ENCODE data around the gene TBCD.

Gene TBCD

DNA sequence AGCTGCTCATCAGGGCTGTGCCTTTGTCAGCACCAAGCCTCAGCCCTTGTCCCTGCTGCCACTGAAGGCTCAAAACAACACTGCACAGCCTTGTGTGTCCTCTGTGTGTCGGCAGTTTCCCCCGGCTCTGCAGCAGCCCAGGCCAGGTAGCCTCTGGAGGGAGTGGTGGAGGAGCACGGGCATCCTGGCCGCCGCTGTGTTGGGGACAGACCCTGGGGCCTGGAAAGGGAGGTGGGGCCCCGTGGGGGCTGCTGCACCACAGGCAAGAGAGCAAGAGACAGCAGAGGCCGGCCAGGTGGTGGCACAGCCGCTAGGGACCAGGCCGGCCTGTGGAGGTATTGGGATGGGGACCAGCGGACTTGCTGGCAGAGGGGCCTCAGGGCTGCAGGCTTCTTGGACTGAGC lies 184.9 kb downstream of the TBCD start:
- DNase-seq (ENCODE audit: extremely low spot score) = no peak
- POLR2A ChIA-PET = no interaction called here
- CTCF ChIA-PET = no interaction called here
- TF ChIP-seq, protein P1, sequence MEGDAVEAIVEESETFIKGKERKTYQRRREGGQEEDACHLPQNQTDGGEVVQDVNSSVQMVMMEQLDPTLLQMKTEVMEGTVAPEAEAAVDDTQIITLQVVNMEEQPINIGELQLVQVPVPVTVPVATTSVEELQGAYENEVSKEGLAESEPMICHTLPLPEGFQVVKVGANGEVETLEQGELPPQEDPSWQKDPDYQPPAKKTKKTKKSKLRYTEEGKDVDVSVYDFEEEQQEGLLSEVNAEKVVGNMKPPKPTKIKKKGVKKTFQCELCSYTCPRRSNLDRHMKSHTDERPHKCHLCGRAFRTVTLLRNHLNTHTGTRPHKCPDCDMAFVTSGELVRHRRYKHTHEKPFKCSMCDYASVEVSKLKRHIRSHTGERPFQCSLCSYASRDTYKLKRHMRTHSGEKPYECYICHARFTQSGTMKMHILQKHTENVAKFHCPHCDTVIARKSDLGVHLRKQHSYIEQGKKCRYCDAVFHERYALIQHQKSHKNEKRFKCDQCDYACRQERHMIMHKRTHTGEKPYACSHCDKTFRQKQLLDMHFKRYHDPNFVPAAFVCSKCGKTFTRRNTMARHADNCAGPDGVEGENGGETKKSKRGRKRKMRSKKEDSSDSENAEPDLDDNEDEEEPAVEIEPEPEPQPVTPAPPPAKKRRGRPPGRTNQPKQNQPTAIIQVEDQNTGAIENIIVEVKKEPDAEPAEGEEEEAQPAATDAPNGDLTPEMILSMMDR (IDR thresholded peaks at IDR 0.05; ENCODE audit: control extremely low read depth, extremely low read depth, low read depth, missing control alignments) = no peak

DNA sequence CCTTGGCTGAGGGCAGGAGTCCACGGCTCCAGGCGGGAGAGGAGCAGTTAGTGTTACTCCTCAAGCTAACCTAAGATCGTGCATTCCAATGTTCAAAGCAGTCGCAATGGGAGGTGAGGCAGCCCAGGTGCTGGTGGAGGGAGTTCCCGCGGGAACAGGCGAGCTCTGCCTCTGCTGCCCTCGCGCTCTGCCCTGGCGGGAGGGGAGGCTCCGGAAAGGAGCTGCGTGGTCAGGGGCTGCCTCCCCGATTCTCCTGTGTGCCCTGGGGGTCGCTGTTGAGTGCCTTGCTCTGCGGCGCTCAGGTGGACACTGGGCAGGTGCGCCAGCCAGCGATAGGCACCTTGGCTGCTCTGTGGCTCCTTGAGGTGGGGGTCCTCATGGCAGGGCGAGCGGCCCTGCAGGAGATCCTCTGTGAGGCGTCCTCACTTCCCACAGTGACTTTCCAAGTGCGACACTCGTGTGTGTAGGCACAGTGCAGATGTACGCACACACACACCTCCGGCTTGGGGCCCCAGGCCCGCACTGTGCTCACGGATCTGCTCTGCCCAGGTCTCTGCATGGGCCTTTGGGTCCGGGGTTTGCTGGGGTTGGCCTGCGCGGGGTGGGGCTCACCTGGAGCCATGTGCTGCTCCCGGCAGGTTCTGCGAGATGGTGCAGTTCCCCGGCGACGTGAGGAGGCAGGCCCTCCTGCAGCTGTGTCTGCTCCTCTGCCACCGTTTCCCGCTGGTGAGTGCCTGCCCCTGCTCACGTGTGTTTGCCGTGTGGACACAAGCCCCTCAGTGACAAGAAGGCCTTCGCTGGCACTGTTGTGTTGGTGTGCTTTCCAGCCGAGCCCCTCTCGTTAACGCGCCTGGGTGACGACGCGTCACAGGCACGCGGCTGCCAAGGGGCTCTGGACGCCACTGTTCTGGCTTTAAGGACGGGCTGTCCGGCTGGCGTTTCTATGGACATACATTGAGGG lies 185.8 kb downstream of the TBCD start:
- CTCF ChIA-PET = no interaction called here
- POLR2A ChIA-PET = no interaction called here
- TF ChIP-seq, protein P1 (IDR thresholded peaks at IDR 0.05; ENCODE audit: control extremely low read depth, extremely low read depth, low read depth, missing control alignments) = no peak
- no peak for DNase-seq (ENCODE audit: extremely low spot score)

DNA sequence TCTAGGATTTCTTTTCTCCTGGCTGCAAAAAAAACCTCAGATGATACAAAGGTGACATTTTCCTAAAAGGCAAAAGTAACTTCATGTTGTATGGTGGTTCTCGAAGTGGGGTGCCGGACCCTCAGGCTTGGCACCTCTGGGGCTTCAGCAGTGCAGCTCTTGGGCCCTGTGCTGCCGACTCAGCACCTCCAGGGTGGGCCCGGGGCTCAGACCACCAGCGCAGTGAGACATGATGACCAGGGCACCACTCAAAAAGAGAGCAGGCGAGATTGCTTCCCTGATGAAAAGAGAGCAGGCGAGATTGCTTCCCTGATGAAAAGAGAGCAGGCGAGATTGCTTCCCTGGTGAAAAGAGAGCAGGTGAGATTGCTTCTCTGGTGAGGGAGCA lies 186.6 kb downstream of the TBCD start:
- no peak for DNase-seq (ENCODE audit: extremely low spot score)
- ChIA-PET CTCF (no interaction called here), POLR2A (no interaction called here)

DNA sequence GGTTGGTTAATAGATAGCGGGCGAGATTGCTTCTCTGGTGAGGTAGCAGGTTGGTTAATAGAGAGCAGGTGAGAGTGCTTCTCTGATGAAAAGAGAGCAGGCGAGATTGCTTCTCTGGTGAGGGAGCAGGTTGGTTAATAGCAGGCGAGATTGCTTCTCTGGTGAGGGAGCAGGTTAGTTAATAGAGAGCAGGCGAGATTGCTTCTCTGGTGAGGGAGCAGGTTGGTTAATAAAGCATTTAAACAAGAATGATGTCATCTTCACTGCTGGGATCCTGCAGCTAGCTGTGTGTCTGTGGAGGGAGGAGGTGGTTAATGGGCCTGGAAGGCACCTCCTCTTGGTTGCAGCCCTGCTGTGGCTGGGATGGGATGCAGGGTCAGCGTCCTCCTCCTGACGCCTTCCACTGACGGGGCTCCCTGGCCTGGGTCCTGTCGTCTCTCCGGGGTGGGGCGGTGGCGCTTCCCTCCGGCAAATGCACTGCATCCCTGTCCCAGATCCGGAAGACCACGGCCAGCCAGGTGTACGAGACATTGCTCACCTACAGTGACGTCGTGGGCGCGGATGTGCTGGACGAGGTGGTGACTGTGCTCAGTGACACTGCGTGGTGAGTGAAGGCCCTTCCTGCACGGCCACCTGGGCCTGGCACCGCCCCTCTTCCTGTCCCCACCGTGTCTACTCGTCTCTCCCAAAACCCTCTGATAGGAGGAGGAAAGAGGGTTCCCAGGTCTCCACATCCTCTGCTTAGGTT lies 187.2 kb downstream of the TBCD start:
- DNase-seq (ENCODE audit: extremely low spot score) = no peak
- CTCF ChIA-PET = no interaction called here
- TF ChIP-seq, protein P1 (IDR thresholded peaks at IDR 0.05; ENCODE audit: control extremely low read depth, extremely low read depth, low read depth, missing control alignments) = no peak
- POLR2A ChIA-PET = no interaction called here

More for the DNA sequence above, 186.6 kb downstream of the TBCD start:
- TF ChIP-seq, protein P1 (IDR thresholded peaks at IDR 0.05; ENCODE audit: control extremely low read depth, extremely low read depth, low read depth, missing control alignments) = no peak

DNA sequence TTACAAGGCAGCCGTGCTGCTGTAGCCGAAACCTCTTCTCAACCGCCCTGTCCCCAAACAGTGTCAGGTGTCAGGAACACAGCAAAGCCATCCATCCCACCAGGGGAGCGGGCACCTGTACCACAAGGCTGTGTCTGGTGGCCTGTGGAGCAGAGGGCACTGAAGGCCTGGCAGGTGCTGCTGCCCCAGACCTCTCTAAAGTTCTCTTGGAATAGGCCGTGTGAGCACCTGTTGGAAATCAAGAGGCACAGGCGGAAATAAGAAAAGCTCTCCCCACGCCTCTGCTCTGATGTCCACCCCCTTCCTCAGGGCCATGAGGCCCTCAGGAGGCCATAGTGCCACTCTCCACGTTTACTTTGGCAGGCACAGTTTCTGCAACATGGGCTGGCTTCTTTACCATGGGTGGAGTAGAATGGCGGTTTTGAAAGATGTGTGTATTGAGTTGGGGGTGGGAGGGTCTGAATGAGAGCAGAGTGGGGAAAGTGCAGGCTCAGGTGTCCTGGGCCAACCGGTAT lies 187.8 kb downstream of the TBCD start:
- POLR2A ChIA-PET = no interaction called here
- CTCF ChIA-PET = no interaction called here
- no peak for DNase-seq (ENCODE audit: extremely low spot score)
- TF ChIP-seq, protein P1 (IDR thresholded peaks at IDR 0.05; ENCODE audit: control extremely low read depth, extremely low read depth, low read depth, missing control alignments) = no peak

DNA sequence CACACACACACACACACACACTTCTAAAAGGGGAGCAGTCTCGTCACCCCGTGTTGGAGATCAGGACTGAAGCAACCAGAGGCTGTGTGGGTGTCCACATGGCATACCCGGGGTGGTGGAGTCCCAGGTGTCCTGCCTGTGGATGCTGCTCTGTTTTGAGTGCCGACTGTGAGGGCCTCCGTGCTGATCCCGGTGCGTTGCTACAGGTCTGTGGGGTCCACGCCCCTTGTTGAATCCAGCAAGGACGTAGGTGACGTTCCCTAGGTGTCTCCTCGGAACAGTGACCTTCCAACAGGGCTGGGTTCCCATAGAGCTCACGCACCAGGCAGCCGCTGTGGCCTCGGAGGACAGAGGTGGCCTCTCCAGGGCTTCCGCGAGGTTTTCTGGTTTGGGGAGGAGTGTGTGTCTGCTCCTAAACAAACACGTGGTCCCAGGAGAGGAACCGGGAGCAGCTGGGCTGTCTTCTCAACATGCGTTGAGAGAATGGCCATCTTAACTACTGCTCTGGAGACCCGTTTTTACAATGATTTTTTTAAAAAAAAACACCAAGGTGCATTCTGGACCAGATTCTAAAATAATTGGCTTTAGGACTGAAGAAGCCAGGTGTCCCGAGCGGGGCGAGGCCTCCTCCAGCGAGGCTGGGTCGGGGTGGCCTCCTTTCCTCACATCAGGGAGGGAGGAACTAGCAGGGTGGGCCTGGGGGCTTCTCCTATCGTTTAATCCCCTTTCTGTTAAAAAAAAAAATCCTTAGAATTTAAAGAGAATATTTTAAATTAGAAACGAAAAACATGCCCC lies 188.6 kb downstream of the TBCD start:
- TF ChIP-seq, protein P1 (IDR thresholded peaks at IDR 0.05; ENCODE audit: control extremely low read depth, extremely low read depth, low read depth, missing control alignments) = no peak
- DNase-seq (ENCODE audit: extremely low spot score) = no peak
- ChIA-PET POLR2A (no interaction called here), CTCF (no interaction called here)
